GM10847 (cell line): ENCODE measurements around the gene PCDHA5.
"Not testable (repeated sequence)": the region's sequence is repeated elsewhere in the genome, so short reads cannot be mapped to it uniquely, and the experiment has no call there.

Source experiments
- POLR2A ChIP-seq: IDR thresholded peaks from 2 replicates; pipeline ENCODE4 v1.6.1; 2011; ENCODE audit not compliant: insufficient read length; ENCODE audit errors: extremely low read depth

The PCDHA5 gene

GRCh38 chr5:140828362-140828737 is 6.9 kb downstream of the PCDHA5 start:
- no peak for TF ChIP-seq POLR2A

- TF ChIP-seq POLR2A, result no peak
Measured at GRCh38 chr5:140833993-140834392, 12.6 kb downstream of the PCDHA5 start, which contains the start of gene PCDHA7. TSS of gene PCDHA7 (plus strand) at chr5:140834269. CDS start at chr5:140834384, 115 bp downstream.

GRCh38 chr5:140835622-140836510 is 14.5 kb downstream of the PCDHA5 start:
- no peak for TF ChIP-seq POLR2A

GRCh38 chr5:140840978-140841962 is 19.9 kb downstream of the PCDHA5 start, which contains the start of gene PCDHA8:
TSS of gene PCDHA8 (plus strand) at chr5:140841187. CDS start at chr5:140841322, 135 bp downstream.
- no peak for TF ChIP-seq POLR2A

GRCh38 chr5:140842798-140843733 is 21.7 kb downstream of the PCDHA5 start:
- no peak for TF ChIP-seq POLR2A

DNA sequence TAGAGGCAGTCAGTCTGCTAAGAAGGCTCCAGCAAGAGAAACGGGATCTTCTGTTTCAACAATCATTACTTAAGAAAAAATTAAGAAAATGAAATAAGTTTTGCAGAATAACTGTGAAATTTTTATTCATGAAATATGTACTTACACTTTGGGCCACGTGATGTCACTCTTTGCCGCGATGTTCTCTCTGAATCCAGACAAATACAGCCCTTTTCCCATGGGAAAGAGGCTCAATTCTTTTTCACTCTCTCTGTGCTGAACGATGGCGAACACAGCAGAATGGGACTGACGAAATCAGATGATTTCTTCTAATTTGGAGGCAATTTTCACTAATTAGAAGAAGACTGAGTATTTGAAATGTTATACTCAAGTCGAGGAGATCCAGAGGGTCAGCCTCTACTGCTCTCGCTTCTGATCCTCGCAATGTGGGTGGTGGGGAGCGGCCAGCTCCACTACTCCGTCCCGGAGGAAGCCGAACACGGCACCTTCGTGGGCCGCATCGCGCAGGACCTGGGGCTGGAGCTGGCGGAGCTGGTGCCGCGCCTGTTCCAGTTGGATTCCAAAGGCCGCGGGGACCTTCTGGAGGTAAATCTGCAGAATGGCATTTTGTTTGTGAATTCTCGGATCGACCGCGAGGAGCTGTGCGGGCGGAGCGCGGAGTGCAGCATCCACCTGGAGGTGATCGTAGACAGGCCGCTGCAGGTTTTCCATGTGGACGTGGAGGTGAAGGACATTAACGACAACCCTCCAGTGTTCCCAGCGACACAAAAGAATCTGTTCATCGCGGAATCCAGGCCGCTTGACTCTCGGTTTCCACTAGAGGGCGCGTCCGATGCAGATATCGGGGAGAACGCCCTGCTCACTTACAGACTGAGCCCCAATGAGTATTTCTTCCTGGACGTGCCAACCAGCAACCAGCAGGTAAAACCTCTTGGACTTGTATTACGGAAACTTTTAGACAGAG is 27.0 kb downstream of the PCDHA5 start, which contains the start of gene PCDHA9:
Gene PCDHA9 (plus strand): TSS at position 244 of the 964 bp plus-strand sequence. CDS start 114 bp downstream, at position 358.
- TF ChIP-seq POLR2A, result not testable (repeated sequence)

GRCh38 chr5:140855772-140856674 is 34.6 kb downstream of the PCDHA5 start, which contains the start of gene PCDHA10:
TSS of gene PCDHA10 (plus strand) at chr5:140855897. CDS start at chr5:140856049, 152 bp downstream.
- no peak for TF ChIP-seq POLR2A

DNA sequence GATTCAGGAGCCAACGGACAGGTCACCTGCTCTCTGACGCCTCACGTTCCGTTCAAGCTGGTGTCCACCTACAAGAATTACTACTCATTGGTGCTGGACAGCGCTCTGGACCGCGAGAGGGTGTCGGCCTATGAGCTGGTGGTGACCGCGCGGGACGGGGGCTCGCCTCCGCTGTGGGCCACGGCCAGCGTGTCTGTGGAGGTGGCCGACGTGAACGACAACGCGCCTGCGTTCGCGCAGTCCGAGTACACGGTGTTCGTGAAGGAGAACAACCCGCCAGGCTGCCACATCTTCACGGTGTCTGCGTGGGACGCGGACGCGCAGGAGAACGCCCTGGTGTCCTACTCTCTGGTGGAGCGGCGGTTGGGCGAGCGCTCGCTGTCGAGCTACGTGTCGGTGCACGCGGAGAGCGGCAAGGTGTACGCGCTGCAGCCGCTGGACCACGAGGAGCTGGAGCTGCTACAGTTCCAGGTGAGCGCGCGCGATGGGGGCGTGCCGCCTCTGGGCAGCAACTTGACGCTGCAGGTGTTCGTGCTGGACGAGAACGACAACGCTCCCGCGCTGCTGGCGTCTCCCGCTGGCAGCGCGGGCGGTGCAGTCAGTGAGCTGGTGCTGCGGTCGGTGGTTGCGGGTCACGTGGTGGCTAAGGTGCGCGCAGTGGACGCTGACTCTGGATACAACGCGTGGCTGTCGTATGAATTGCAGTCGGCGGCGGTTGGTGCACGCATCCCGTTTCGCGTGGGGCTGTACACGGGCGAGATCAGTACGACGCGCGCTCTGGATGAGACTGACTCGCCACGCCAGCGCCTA is 36.0 kb downstream of the PCDHA5 start:
- TF ChIP-seq POLR2A, result no peak

DNA sequence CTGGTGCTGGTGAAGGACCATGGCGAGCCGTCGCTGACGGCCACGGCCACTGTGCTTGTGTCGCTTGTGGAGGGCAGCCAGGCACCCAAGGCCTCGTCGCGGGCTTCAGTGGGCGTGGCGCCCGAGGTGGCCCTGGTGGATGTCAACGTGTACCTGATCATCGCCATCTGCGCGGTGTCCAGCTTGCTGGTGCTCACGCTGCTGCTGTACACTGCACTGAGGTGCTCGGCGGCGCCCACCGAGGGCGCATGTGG is 36.5 kb downstream of the PCDHA5 start:
- TF ChIP-seq POLR2A, result no peak

DNA sequence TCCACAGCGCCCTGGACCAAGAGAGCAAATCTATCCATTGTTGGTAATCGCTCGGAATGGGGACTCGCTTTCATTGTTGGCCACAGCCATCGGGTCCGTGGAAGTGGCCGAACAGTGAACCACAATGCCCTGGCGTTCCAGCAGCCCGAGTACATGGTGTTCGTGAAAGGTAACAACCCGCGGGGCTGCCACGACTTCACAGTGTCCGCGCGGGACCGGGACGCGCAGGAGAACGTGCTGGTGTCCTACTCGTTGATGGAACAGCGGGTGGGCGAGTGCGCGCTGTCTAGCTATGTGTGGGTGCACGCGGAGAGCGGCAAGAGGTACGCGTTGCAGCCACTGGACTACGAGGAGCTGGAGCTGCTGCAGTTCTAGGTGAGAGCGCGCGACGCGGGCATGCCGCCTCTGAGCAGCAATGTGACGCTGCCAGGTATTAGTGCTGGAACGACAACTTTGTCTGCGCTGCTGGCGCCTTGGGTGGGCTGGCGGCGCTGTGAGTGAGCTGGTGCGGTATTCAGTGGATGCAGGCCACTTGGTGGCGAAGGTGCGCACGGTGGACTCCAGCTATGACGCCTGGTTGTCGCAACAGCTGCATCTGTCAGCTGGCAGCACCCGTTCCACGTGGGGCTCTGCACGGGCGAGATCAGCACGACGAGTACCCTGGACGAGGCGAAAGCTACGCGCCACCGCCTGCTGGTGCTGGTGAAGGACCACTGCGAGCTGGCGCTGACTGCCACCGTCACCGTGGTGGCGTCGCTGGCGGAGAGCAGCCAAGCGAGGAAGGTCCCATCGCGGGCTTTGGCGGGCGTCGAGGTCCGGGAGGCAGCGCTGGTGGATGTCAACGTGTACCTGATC is 41.3 kb downstream of the PCDHA5 start:
- no peak for TF ChIP-seq POLR2A
